ENCODE results near the gene PPIB. TPM values are rescaled to one million over a fixed set of nuclear protein-coding genes. Genes with fewer than 3 reads are reported as not detected.

PPIB gene
- total RNA-seq, 1 experiment from 2014 or later, result 458 TPM

- H3K27ac Mint-ChIP-seq (ENCODE audit: unreplicated experiment), result no peak overlapping the region
- no peaks in the 10 kb centered on the region for H3K9me3 Mint-ChIP-seq (ENCODE audit: unreplicated experiment)
- H3K27me3 Mint-ChIP-seq (ENCODE audit: insufficient read depth, unreplicated experiment), result no peaks in the 10 kb centered on the region
- no peak for TF ChIP-seq CTCF (IDR thresholded peaks at IDR 0.05; ENCODE audit: insufficient read depth in 1 of 2, low read depth in 1 of 2, low read length in 1 of 2, severe bottlenecking in 1 of 2, unreplicated experiment in 1 of 2)
- no peaks in the 10 kb centered on the region for H3K27me3 ChIP-seq (replicated peaks; ENCODE audit: control insufficient read depth, insufficient read depth, low read length)
- CTCF ChIA-PET, result no interaction called here
- H3K36me3 ChIP-seq (ENCODE audit: control insufficient read depth, insufficient read depth, low read length), result no peaks in the 10 kb centered on the region
- H3K36me3 Mint-ChIP-seq (ENCODE audit: insufficient read depth, unreplicated experiment), result peaks cover 26% of the 10 kb centered on the region
- no peak overlapping the region for H3K4me3 Mint-ChIP-seq (ENCODE audit: unreplicated experiment)
- no peaks in the 10 kb centered on the region for H3K9me3 ChIP-seq
- no peak for DNase-seq
- no TSS peak for BruUV-seq (replicated peaks)
- intact Hi-C loops (cut with micrococcal nuclease; ENCODE audit: unreplicated experiment), result no loop called here
- no peak overlapping the region for H3K4me3 ChIP-seq (ENCODE audit: low read depth, low read length)
- no peaks in the 10 kb centered on the region for H3K4me1 ChIP-seq
- POLR2A ChIA-PET, result no interaction called here
- H3K4me1 Mint-ChIP-seq (ENCODE audit: low read depth, unreplicated experiment), result no peaks in the 10 kb centered on the region
Measured at GRCh38 chr15:64137226-64137833, 25.5 kb downstream of the PPIB start.

GRCh38 chr15:64136347-64136746 lies 26.5 kb downstream of the PPIB start:
- no peak for TF ChIP-seq CTCF (IDR thresholded peaks at IDR 0.05; ENCODE audit: insufficient read depth in 1 of 2, low read depth in 1 of 2, low read length in 1 of 2, severe bottlenecking in 1 of 2, unreplicated experiment in 1 of 2)
- H3K36me3 ChIP-seq (ENCODE audit: control insufficient read depth, insufficient read depth, low read length), result no peaks in the 10 kb centered on the region; the same call in 1 of the 2 replicates
- H3K27me3 ChIP-seq (replicated peaks; ENCODE audit: control insufficient read depth, insufficient read depth, low read length), result no peaks in the 10 kb centered on the region
- no peaks in the 10 kb centered on the region for H3K4me1 ChIP-seq
- H3K4me3 ChIP-seq (ENCODE audit: low read depth, low read length), result no peak overlapping the region
- BruUV-seq (replicated peaks), result no TSS peak
- intact Hi-C loops (cut with micrococcal nuclease; ENCODE audit: unreplicated experiment), result no loop called here
- DNase-seq, result no peak
- Mint-ChIP-seq H3K36me3 (ENCODE audit: insufficient read depth, unreplicated experiment) (peaks cover 22% of the 10 kb centered on the region), H3K27me3 (ENCODE audit: insufficient read depth, unreplicated experiment) (no peaks in the 10 kb centered on the region), H3K4me3 (ENCODE audit: unreplicated experiment) (no peak overlapping the region), H3K27ac (ENCODE audit: unreplicated experiment) (no peak overlapping the region), H3K4me1 (ENCODE audit: low read depth, unreplicated experiment) (no peaks in the 10 kb centered on the region), H3K9me3 (ENCODE audit: unreplicated experiment) (no peaks in the 10 kb centered on the region)
- ChIA-PET CTCF (interaction anchor here (1.0 kb wide), 1 partner anchor 17 kb away, joined by 3 read pairs; no protein-coding TSS in a partner anchor), POLR2A (no interaction called here)
- H3K9me3 ChIP-seq, result no peaks in the 10 kb centered on the region

- ChIA-PET POLR2A (no interaction called here), CTCF (no interaction called here)
- no peaks in the 10 kb centered on the region for H3K27me3 Mint-ChIP-seq (ENCODE audit: insufficient read depth, unreplicated experiment)
- H3K36me3 ChIP-seq (ENCODE audit: control insufficient read depth, insufficient read depth, low read length), result no peaks in the 10 kb centered on the region; the same call in 1 of the 2 replicates
- no peak overlapping the region for H3K27ac Mint-ChIP-seq (ENCODE audit: unreplicated experiment)
- H3K27me3 ChIP-seq (replicated peaks; ENCODE audit: control insufficient read depth, insufficient read depth, low read length), result no peaks in the 10 kb centered on the region
- intact Hi-C loops (cut with micrococcal nuclease; ENCODE audit: unreplicated experiment), result no loop called here
- no peak overlapping the region for H3K4me3 Mint-ChIP-seq (ENCODE audit: unreplicated experiment)
- no peak for DNase-seq
- H3K9me3 ChIP-seq, result no peaks in the 10 kb centered on the region
- no peak overlapping the region for H3K4me3 ChIP-seq (ENCODE audit: low read depth, low read length)
- no peaks in the 10 kb centered on the region for H3K4me1 ChIP-seq
- no peaks in the 10 kb centered on the region for H3K4me1 Mint-ChIP-seq (ENCODE audit: low read depth, unreplicated experiment)
- no peaks in the 10 kb centered on the region for H3K9me3 Mint-ChIP-seq (ENCODE audit: unreplicated experiment)
- peaks cover 22% of the 10 kb centered on the region for H3K36me3 Mint-ChIP-seq (ENCODE audit: insufficient read depth, unreplicated experiment)
- no peak for TF ChIP-seq CTCF (IDR thresholded peaks at IDR 0.05; ENCODE audit: insufficient read depth in 1 of 2, low read depth in 1 of 2, low read length in 1 of 2, severe bottlenecking in 1 of 2, unreplicated experiment in 1 of 2)
- no TSS peak for BruUV-seq (replicated peaks)
Measured at GRCh38 chr15:64134345-64134829, 28.4 kb downstream of the PPIB start.
